ENCODE data around the gene PROM2. TPM values are rescaled to one million over a fixed set of nuclear protein-coding genes. Genes with fewer than 3 reads are reported as not detected.

Gene PROM2
- total RNA-seq, 2 donors from 2014 or later, result 2.2 to 2.3 TPM

GRCh38 chr2:95300450-95300849, 26.2 kb downstream of the PROM2 start:
- no peak overlapping the region for H3K27ac Mint-ChIP-seq
- WGBS, 2 experiments (ENCODE audit: insufficient coverage in 1 of 2, insufficient read length in 1 of 2), result 76 to 77% methylated on average over 6 to 11 of the region's 11 CpGs
- TF ChIP-seq CTCF (conservative IDR thresholded peaks at IDR 0.05), result no peak
- H3K9ac ChIP-seq (ENCODE audit: extremely low read depth, low read length, poor library complexity, severe bottlenecking), result no peak overlapping the region
- H3K4me1 Mint-ChIP-seq, result peaks cover 3% of the 10 kb centered on the region
- H3K27ac ChIP-seq (ENCODE audit: low read depth, low read length), result no peak overlapping the region
- H3K36me3 Mint-ChIP-seq (ENCODE audit: low read depth), result no peaks in the 10 kb centered on the region
- peak; percentile 59 for DNase-seq
- no peaks in the 10 kb centered on the region for H3K27me3 Mint-ChIP-seq (ENCODE audit: insufficient read depth)
- H3K4me1 ChIP-seq (ENCODE audit: control insufficient read depth, insufficient read depth, low read length), result no peaks in the 10 kb centered on the region
- no peaks in the 10 kb centered on the region for H3K9me3 Mint-ChIP-seq
- no peaks in the 10 kb centered on the region for H3K9me3 ChIP-seq (ENCODE audit: control insufficient read depth, low read length)
- no peaks in the 10 kb centered on the region for H3K36me3 ChIP-seq (ENCODE audit: control insufficient read depth, insufficient read depth, low read length)
- H3K4me3 Mint-ChIP-seq, result no peak overlapping the region
- H3K27me3 ChIP-seq (ENCODE audit: control insufficient read depth, insufficient read depth, low read length, poor library complexity, severe bottlenecking), result no peaks in the 10 kb centered on the region
- H3K4me3 ChIP-seq (ENCODE audit: low read length), result no peak overlapping the region

- Histone ChIP-seq H3K4me3 (ENCODE audit: low read length) (no peak overlapping the region), H3K9ac (ENCODE audit: extremely low read depth, low read length, poor library complexity, severe bottlenecking) (no peak overlapping the region), H3K27me3 (ENCODE audit: control insufficient read depth, insufficient read depth, low read length, poor library complexity, severe bottlenecking) (no peaks in the 10 kb centered on the region), H3K36me3 (ENCODE audit: control insufficient read depth, insufficient read depth, low read length) (no peaks in the 10 kb centered on the region), H3K4me1 (ENCODE audit: control insufficient read depth, insufficient read depth, low read length) (no peaks in the 10 kb centered on the region), H3K9me3 (ENCODE audit: control insufficient read depth, low read length) (no peaks in the 10 kb centered on the region), H3K27ac (ENCODE audit: low read depth, low read length) (no peak overlapping the region)
- H3K36me3 Mint-ChIP-seq (ENCODE audit: low read depth), result no peaks in the 10 kb centered on the region
- WGBS, 2 experiments (ENCODE audit: insufficient coverage in 1 of 2, insufficient read length in 1 of 2), result 86 to 97% methylated on average over 4 of the region's 4 CpGs
- TF ChIP-seq CTCF (conservative IDR thresholded peaks at IDR 0.05), result no peak
- H3K27me3 Mint-ChIP-seq (ENCODE audit: insufficient read depth), result no peaks in the 10 kb centered on the region
- H3K4me1 Mint-ChIP-seq, result peaks cover 3% of the 10 kb centered on the region
- no peak for DNase-seq
- no peaks in the 10 kb centered on the region for H3K9me3 Mint-ChIP-seq
- H3K4me3 Mint-ChIP-seq, result no peak overlapping the region
- no peak overlapping the region for H3K27ac Mint-ChIP-seq
These were observed 26.9 kb downstream of the PROM2 start for GRCh38 chr2:95301186-95301585.

- Histone ChIP-seq H3K36me3 (ENCODE audit: control insufficient read depth, insufficient read depth, low read length) (no peaks in the 10 kb centered on the region), H3K4me1 (ENCODE audit: control insufficient read depth, insufficient read depth, low read length) (no peaks in the 10 kb centered on the region), H3K27me3 (ENCODE audit: control insufficient read depth, insufficient read depth, low read length, poor library complexity, severe bottlenecking) (no peaks in the 10 kb centered on the region), H3K9me3 (ENCODE audit: control insufficient read depth, low read length) (no peaks in the 10 kb centered on the region), H3K4me3 (ENCODE audit: low read length) (no peak overlapping the region), H3K9ac (ENCODE audit: extremely low read depth, low read length, poor library complexity, severe bottlenecking) (no peak overlapping the region), H3K27ac (ENCODE audit: low read depth, low read length) (no peak overlapping the region)
- Mint-ChIP-seq H3K9me3 (no peaks in the 10 kb centered on the region), H3K27ac (no peak overlapping the region), H3K27me3 (ENCODE audit: insufficient read depth) (no peaks in the 10 kb centered on the region), H3K4me1 (peaks cover 3% of the 10 kb centered on the region), H3K4me3 (no peak overlapping the region), H3K36me3 (ENCODE audit: low read depth) (no peaks in the 10 kb centered on the region)
- no peak for TF ChIP-seq CTCF (conservative IDR thresholded peaks at IDR 0.05)
- no peak for DNase-seq
- 86 to 87% methylated on average over 7 to 17 of the region's 17 CpGs for WGBS, 2 experiments (ENCODE audit: insufficient coverage in 1 of 2, insufficient read length in 1 of 2)
These were observed 27.8 kb downstream of the PROM2 start for GRCh38 chr2:95301876-95302641.
